GM12873 (cell line): ENCODE measurements around the gene SULF2.
A peak's percentile ranks its signal among the peaks of the same experiment; 100 is the strongest.

Source experiments
- CTCF ChIP-seq: IDR thresholded peaks from 2 replicates; pipeline ENCODE4 v1.5.1; 2012; ENCODE audit warnings: low read depth, mild to moderate bottlenecking, moderate library complexity, low read length, control low read depth; ENCODE audit not compliant: insufficient read depth; ENCODE audit errors: missing control alignments

The SULF2 gene

DNA sequence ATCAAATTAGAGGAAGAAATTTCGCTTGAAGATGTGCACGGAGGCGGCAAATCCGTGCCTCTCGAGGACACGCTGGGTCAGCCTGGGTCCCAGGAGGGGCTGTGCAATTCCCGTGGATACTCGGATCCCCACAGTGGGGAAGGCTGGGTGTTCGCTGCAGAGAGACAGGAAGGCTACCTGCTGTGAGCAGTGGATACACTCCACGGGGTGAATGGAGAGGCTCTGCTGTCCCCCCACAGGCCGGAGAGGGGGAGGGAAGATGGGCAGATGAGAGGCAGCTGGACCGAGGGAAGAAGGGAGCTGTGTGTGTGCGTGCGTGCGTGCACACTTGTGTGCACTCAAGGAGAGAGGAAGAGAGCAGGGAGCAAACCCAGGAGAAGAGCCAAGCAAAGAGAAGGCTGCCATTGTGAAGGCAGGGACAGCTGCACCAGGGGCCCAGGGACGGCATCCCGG is 57.3 kb downstream of the SULF2 start:
- no peak for TF ChIP-seq CTCF

- no peak for TF ChIP-seq CTCF
Observed at GRCh38 chr20:47727170-47727880, 58.0 kb downstream of the SULF2 start.

- TF ChIP-seq CTCF = no peak
Observed at GRCh38 chr20:47726632-47727031, 58.6 kb downstream of the SULF2 start.

DNA sequence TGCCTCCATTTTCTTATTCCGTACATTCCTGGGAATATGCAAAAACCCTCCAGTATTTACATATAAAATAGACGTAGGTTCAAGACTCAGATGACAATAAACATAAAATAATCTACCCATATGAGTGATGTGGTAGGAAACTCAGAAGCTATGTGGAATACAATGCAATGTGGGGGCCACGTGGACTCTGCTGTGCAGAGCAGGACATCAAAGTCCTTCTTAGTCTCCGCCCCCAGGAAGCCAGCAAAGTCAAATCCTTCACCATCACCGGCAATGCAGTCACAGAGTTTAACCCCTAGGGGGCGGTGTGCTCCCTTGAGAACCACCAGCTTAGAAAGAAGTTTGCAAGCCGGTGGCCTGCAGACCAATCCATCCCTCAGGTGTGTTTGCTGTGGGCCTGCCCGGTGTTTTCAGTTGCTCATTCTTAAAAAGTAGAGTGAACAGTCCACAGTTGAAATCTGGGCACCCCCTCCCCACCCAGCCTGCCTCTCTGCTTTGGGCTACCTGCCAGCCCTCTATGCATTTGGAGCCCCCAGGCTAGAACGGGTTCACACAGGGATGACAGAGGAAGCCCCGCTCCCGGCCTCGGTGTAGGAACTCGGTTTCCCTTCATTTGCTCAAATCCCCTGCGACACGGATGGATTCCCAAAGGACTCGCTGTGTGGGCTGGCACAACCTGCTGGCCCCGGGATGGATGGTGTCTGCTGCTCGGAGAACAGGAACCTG is 59.9 kb downstream of the SULF2 start:
- peak; percentile 92 for TF ChIP-seq CTCF

GRCh38 chr20:47724910-47725247 is 60.4 kb downstream of the SULF2 start:
- TF ChIP-seq CTCF = no peak

DNA sequence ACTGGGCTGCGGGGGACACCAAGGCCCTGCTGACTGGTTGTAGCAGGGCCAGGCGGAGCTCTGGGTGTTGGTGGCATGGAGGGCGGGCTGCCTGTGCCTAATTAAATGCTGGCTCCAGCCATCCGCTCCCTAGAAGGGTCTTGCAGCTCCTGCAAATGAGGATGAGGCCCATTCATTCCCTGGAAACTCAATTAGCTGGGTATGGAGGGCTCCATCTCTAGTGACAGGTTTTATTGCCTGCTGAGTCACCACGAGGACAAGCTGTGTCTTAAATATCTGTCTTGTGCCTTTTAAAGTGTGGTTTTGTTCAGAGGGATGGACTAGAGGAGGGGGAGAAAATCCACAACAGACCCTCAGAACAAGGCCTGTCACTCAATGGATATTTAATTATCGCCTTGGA is 60.9 kb downstream of the SULF2 start:
- TF ChIP-seq CTCF = no peak

- no peak for TF ChIP-seq CTCF
Observed at GRCh38 chr20:47723322-47723721, 62.0 kb downstream of the SULF2 start.
